Hepatocyte (in vitro differentiated cells): ENCODE results near the gene FOXM1. TPM values are rescaled to one million over a fixed set of nuclear protein-coding genes. Genes with fewer than 3 reads are reported as not detected.

Experiments
- DNase-seq: peaks from one replicate; pipeline ENCODE4 v3.0.0-alpha.2; 2016; ENCODE audit warnings: low spot score
- H2AFZ ChIP-seq: fragments of 200-600 bp; sonication (generic); 2 replicates; pipeline ENCODE4 v1.6.0; 2016; ENCODE audit warnings: antibody characterized with exemption, mild to moderate bottlenecking
- H3K27ac ChIP-seq: fragments of 200-600 bp; sonication (generic); 2 replicates; pipeline ENCODE4 v1.5.1; 2016; ENCODE audit warnings: mild to moderate bottlenecking
- H3K27me3 ChIP-seq: fragments of 200-600 bp; sonication (generic); 2 replicates; pipeline ENCODE4 v1.6.1; 2016
- H3K36me3 ChIP-seq: fragments of 200-600 bp; sonication (generic); replicated peaks from 2 replicates; pipeline ENCODE4 v1.5.1; 2016; ENCODE audit warnings: low read depth; ENCODE audit not compliant: insufficient read depth
- H3K4me1 ChIP-seq: fragments of 200-600 bp; sonication (generic); 2 replicates; pipeline ENCODE4 v1.5.1; 2016; ENCODE audit warnings: mild to moderate bottlenecking, moderate library complexity; ENCODE audit not compliant: insufficient read depth
- H3K4me2 ChIP-seq: fragments of 200-600 bp; sonication (generic); 2 replicates; pipeline ENCODE4 v1.6.0; 2016
- H3K4me3 ChIP-seq: fragments of 200-600 bp; sonication (generic); 2 replicates; pipeline ENCODE4 v1.5.1; 2016; ENCODE audit warnings: mild to moderate bottlenecking
- H3K79me2 ChIP-seq: fragments of 200-600 bp; sonication (generic); 2 replicates; pipeline ENCODE4 v1.6.0; 2017; ENCODE audit warnings: mild to moderate bottlenecking
- H3K9me2 ChIP-seq: fragments of 200-600 bp; sonication (generic); replicated peaks from 2 replicates; pipeline ENCODE4 v1.6.0; 2017; ENCODE audit warnings: mild to moderate bottlenecking; ENCODE audit not compliant: insufficient read depth
- H3K9me3 ChIP-seq: fragments of 200-600 bp; sonication (generic); 2 replicates; pipeline ENCODE4 v1.5.1; 2016; ENCODE audit warnings: low read depth, mild to moderate bottlenecking
- H4K20me1 ChIP-seq: fragments of 200-600 bp; sonication (generic); 2 replicates; pipeline ENCODE4 v1.6.0; 2016; ENCODE audit warnings: mild to moderate bottlenecking; ENCODE audit not compliant: insufficient read depth, poor library complexity, severe bottlenecking
- EZH2 ChIP-seq: fragments of 200-600 bp; sonication (generic); IDR thresholded peaks from 2 replicates; pipeline ENCODE4 v1.6.1; 2016; ENCODE audit warnings: antibody characterized with exemption, mild to moderate bottlenecking, borderline replicate concordance
- EZH2phosphoT487 ChIP-seq: fragments of 200-600 bp; sonication (generic); IDR thresholded peaks from one replicate; pipeline ENCODE4 v1.6.1; 2018; ENCODE audit warnings: antibody characterized with exemption, mild to moderate bottlenecking, low read depth, moderate library complexity; ENCODE audit not compliant: unreplicated experiment, severe bottlenecking
- WGBS: methylation state at CpG from one replicate; pipeline ENCODE4 v1.1.6; 2016; ENCODE audit warnings: low lambda C conversion rate; ENCODE audit errors: missing lambda C conversion rate; 5-methylcytosine and 5-hydroxymethylcytosine counted together
- polyA plus RNA-seq: library from polyadenylated mRNA; unstranded; fragments of >200 nt; fragmentation: Nextera tagmentation; extraction: Ambion mirVana; gene quantifications from 2 replicates; pipeline ENCODE4 v1.2.1, GENCODE V29; 2016
- total RNA-seq: library from RNA; depleted of rRNA; stranded (reverse); fragments of >200 nt; gene quantifications from 2 replicates; pipeline ENCODE4 v1.2.3, GENCODE V29; 2014
- TF ChIP-seq, protein P1 (sequence below): fragments of 200-600 bp; sonication (generic); IDR thresholded peaks from 2 replicates; pipeline ENCODE4 v1.5.1; 2016; ENCODE audit warnings: antibody characterized with exemption, mild to moderate bottlenecking; ENCODE audit not compliant: poor library complexity

The FOXM1 gene
- total and polyA plus RNA-seq, 2 experiments from 2014 or later: 6.8 to 11.0 TPM

DNA sequence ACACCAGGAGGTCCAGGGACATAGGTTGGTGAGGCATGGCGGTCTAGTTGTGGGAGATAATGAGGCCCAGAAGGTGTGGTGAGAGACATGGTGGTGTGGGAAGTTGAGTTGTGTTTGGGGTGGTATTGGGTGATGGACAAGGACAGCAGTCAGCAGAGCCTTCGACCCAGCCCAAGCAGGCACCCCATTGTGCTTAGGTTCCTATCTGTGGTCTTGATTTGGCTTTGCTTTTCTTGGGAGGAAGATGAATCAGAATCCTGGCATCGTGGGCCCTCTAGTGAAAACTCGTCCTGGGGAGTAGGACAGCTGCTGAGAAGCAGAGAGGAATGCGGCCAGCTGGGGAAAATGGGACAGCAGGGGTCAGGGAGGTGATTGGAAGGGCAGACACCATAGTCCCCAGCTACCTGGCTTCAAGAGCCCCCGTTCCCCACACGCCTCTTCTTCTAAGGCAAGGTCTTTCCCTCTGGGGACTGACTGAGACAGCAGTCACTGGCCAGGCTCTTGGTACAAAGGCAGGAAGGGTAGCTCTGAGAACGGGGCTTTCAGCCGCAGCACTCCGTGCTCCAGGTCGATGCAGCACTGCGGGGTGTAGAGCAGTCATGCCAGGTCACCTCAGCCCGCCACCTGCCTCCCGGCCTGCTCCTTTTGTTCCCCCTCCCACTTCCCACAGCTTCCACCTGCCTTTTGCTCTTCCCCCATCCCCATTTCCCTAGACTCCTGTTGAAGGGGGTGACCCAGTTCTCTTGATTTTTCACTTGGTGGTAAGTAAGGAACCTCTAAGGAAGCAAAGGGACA, 50.1 kb downstream of the FOXM1 start:
- Histone ChIP-seq H3K9me3 (no peaks in the 10 kb centered on the region), H2AFZ (no peak overlapping the region), H4K20me1 (no peaks in the 10 kb centered on the region), H3K27me3 (no peaks in the 10 kb centered on the region), H3K27ac (no peak overlapping the region), H3K79me2 (no peaks in the 10 kb centered on the region), H3K36me3 (no peaks in the 10 kb centered on the region), H3K4me2 (no peak overlapping the region), H3K9me2 (no peaks in the 10 kb centered on the region), H3K4me1 (no peaks in the 10 kb centered on the region), H3K4me3 (no peak overlapping the region)
- TF ChIP-seq EZH2 (no peak), EZH2phosphoT487 (no peak)
- TF ChIP-seq, protein P1, sequence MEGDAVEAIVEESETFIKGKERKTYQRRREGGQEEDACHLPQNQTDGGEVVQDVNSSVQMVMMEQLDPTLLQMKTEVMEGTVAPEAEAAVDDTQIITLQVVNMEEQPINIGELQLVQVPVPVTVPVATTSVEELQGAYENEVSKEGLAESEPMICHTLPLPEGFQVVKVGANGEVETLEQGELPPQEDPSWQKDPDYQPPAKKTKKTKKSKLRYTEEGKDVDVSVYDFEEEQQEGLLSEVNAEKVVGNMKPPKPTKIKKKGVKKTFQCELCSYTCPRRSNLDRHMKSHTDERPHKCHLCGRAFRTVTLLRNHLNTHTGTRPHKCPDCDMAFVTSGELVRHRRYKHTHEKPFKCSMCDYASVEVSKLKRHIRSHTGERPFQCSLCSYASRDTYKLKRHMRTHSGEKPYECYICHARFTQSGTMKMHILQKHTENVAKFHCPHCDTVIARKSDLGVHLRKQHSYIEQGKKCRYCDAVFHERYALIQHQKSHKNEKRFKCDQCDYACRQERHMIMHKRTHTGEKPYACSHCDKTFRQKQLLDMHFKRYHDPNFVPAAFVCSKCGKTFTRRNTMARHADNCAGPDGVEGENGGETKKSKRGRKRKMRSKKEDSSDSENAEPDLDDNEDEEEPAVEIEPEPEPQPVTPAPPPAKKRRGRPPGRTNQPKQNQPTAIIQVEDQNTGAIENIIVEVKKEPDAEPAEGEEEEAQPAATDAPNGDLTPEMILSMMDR: no peak
- no peak for DNase-seq
- 95% methylated on average over 14 of the region's 14 CpGs for WGBS

DNA sequence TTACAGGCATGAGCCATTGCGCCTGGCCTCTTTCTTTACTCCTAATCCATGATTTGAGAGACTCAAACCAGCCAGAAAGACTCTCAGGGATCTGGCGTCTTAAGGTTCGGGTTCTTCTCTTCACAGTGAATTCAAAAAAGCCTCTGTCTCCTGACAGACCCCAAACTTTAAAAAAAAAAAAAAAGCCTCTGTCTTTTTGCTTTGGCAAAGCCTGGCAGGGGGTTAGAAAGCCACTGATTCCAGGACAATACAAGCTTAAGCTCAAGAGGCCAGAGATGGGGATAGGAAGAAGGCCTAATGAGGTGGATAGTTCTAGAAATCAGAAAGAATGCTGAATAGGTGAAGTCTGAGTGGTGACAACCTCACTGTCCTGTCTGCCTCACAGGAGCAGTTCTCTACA, 50.9 kb downstream of the FOXM1 start:
- Histone ChIP-seq H2AFZ (no peak overlapping the region), H3K9me2 (no peaks in the 10 kb centered on the region), H3K27ac (no peak overlapping the region), H3K4me3 (no peak overlapping the region), H4K20me1 (no peaks in the 10 kb centered on the region), H3K9me3 (no peaks in the 10 kb centered on the region), H3K27me3 (no peaks in the 10 kb centered on the region), H3K4me1 (no peaks in the 10 kb centered on the region), H3K4me2 (no peak overlapping the region), H3K36me3 (no peaks in the 10 kb centered on the region), H3K79me2 (no peaks in the 10 kb centered on the region)
- WGBS: 93% methylated on average over 3 of the region's 3 CpGs
- TF ChIP-seq EZH2phosphoT487: no peak
- no peak for TF ChIP-seq EZH2
- TF ChIP-seq, protein P1: no peak
- DNase-seq: no peak

DNA sequence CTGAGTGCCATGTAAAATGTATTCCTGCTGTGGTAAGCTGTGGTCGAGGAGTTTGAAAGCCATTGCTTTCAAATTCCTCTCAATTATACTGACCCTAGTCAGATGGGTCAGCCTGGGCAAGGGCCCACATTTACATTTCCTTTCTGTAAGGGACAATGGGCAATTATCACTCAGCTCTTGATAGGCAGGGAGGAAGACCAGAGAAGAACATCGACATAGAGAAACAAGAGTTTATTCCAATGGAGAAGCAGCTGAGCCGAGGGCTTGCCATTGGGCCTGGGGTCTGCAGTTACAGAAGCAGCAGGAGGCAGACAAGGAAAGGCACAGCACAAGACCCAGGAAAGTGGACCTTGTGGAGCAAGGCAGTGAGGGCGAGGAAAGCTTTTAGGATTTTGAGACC, 51.8 kb downstream of the FOXM1 start:
- H3K9me2 ChIP-seq: no peaks in the 10 kb centered on the region
- H3K36me3 ChIP-seq: no peaks in the 10 kb centered on the region
- no peaks in the 10 kb centered on the region for H3K27me3 ChIP-seq
- H3K79me2 ChIP-seq: no peaks in the 10 kb centered on the region
- no peaks in the 10 kb centered on the region for H4K20me1 ChIP-seq
- TF ChIP-seq EZH2phosphoT487 (no peak), EZH2 (no peak)
- TF ChIP-seq, protein P1: no peak
- no peak overlapping the region for H3K27ac ChIP-seq
- H3K9me3 ChIP-seq: no peaks in the 10 kb centered on the region
- no peak overlapping the region for H2AFZ ChIP-seq
- no peak for DNase-seq
- H3K4me1 ChIP-seq: no peaks in the 10 kb centered on the region
- WGBS: 71% methylated on average over 4 of the region's 4 CpGs
- no peak overlapping the region for H3K4me2 ChIP-seq
- H3K4me3 ChIP-seq: no peak overlapping the region
